Spinal cord (tissue), 10 donors: ENCODE data around the gene FAM118A. TPM values are rescaled to one million over a fixed set of nuclear protein-coding genes. Genes with fewer than 3 reads are reported as not detected.
"Not testable (repeated sequence)": the region's sequence is repeated elsewhere in the genome, so short reads cannot be mapped to it uniquely, and the experiment has no call there.

Experiments used
- DNase-seq, 6 donors: peaks; one replicate each; pipeline versions ENCODE4 v3.0.0 to v3.0.0-alpha.2; 2013 to 2015; ENCODE audit warnings: low spot score in 6 of 6, low read depth in 4 of 6
- H3K27ac ChIP-seq: one replicate; pipeline ENCODE4 v1.5.1; 2013; ENCODE audit warnings: low read depth, low read length, control low read depth
- H3K27me3 ChIP-seq: one replicate; pipeline ENCODE4 v1.6.1; 2013; ENCODE audit warnings: low read length; ENCODE audit not compliant: control insufficient read depth, insufficient read depth
- H3K36me3 ChIP-seq: one replicate; pipeline ENCODE4 v1.6.1; 2013; ENCODE audit warnings: low read length; ENCODE audit not compliant: control insufficient read depth, insufficient read depth
- H3K4me1 ChIP-seq: one replicate; pipeline ENCODE4 v1.6.1; 2013; ENCODE audit warnings: low read length; ENCODE audit not compliant: control insufficient read depth, insufficient read depth
- H3K4me3 ChIP-seq: one replicate; pipeline ENCODE4 v1.5.1; 2013; ENCODE audit warnings: low read depth, low read length, control low read depth
- H3K9me3 ChIP-seq: one replicate; pipeline ENCODE4 v1.6.1; 2013; ENCODE audit warnings: low read length; ENCODE audit not compliant: control insufficient read depth, insufficient read depth
- WGBS: methylation state at CpG from one replicate; pipeline ENCODE4 v1.1.5; 2013; ENCODE audit warnings: missing lambda C conversion rate; ENCODE audit not compliant: insufficient coverage; 5-methylcytosine and 5-hydroxymethylcytosine counted together
- polyA plus RNA-seq, 2 donors: library from polyadenylated mRNA; unstranded; fragments of 120-200 nt; gene quantifications; one replicate each; pipeline ENCODE4 v1.2.1, GENCODE V29; 2013; ENCODE audit not compliant: insufficient read length in 2 of 2
- total RNA-seq, 2 donors: library from RNA; depleted of rRNA in 1 of 2; stranded (reverse); fragments of 120-200 nt in 1 of 2; fragments of >200 nt in 1 of 2; gene quantifications; one replicate each; pipeline versions ENCODE4 v1.2.3 to v1.2.4, GENCODE V29; 2013 to 2014
- donor health status: healthy.

FAM118A gene
- total and polyA plus RNA-seq, 4 donors, result 20.5 to 56.6 (median 35.4) TPM

DNA sequence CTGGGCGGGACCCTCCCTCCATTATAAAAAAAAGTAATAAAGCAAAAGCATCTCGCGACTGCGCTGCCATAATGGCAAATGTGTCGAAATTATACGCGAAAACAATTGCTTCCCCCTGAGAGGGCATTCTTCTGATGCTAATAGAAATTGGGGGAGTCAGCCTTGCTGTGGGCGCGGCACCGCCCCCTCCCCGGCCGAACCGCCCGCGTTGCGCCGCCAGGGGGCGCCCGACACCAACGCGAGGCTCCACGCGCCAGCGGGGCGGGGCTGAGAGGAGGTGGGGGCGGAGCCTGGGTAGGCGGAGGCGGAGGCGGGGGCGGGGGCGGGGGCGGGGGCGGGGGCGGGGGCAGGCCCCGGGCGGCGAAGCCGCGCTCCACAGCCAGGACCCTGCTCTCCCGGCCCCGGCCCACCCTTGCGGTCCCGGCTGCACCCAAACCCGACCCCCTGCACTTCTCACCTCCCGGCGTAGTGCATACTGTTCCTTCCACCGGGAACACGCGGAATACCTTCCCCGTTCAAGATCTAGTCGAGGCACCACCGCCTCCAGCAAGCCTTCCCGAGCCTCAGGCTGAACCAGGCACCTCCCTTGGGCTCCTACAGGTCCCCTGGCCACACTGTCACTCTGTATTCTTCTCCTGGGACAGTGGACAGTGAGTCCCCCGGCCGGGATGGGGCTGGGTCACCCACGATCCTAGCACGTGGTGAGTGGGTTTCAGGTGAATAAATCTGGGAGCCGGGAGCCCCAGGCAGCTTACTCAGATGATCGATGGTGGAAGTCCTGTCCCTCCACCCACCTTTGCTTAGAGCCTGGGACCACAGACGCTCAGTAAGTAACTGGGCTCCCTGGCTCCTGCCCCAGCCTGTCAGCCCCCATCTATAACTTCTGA, 40.5 kb upstream of the FAM118A start:
- Histone ChIP-seq H3K4me3 (peak overlapping the region; percentile 72), H3K27me3 (peaks cover 8% of the 10 kb centered on the region), H3K27ac (peak overlapping the region; percentile 71), H3K9me3 (no peaks in the 10 kb centered on the region), H3K36me3 (no peaks in the 10 kb centered on the region), H3K4me1 (peaks cover 27% of the 10 kb centered on the region)
- peak; percentile 70 to 96 (median 83) for DNase-seq
- 2% methylated on average over 38 of the region's 60 CpGs for WGBS

DNA sequence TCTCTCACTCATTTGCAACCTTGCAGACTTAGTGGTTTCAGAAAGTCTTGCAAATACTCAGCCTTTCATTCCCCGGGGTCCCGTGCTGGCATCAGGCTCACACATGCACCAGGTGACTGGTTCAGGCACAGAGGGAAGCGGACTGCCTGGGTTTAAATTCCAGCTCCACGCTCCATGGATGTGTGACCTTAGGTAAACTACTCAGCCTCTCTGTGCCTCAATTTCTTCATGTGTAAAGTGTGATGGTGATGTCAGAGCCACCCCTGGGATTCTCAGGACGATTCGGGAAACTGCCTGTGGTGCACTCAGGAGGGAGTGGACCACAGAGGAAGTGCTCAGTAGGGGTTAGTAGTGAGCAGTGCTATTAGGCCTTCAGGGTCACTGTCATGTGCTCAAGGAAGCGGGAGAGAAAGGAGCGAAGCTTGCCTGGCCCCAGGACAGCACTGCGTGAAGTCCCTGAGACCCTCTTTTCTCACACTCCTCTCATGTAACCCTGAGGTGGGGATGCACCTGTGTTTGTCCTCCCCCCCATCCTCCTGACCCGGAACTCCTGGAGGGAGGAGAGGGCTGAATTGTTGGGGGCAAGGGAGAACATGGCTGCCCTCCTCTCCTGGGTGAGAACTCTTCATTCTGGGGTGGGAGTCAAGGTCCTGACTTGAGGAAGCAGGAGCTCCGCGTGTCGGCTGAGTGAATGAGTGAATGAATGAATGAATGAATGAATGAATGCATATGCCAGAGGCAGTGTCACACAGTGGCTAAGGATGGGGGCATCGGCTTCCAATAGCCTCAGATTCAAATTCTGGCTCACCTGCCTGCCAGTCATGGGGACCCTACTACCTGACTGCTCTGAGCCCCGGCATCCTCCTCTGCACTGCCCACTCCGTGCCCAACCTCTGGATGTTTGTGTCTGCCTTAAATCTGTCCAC, 39.4 kb upstream of the FAM118A start:
- Histone ChIP-seq H3K27ac (no peak overlapping the region), H3K4me3 (no peak overlapping the region), H3K27me3 (peaks cover 8% of the 10 kb centered on the region), H3K36me3 (no peaks in the 10 kb centered on the region), H3K9me3 (no peaks in the 10 kb centered on the region), H3K4me1 (peaks cover 27% of the 10 kb centered on the region)
- 80% methylated on average over 10 of the region's 16 CpGs for WGBS
- DNase-seq, result no peak

DNA sequence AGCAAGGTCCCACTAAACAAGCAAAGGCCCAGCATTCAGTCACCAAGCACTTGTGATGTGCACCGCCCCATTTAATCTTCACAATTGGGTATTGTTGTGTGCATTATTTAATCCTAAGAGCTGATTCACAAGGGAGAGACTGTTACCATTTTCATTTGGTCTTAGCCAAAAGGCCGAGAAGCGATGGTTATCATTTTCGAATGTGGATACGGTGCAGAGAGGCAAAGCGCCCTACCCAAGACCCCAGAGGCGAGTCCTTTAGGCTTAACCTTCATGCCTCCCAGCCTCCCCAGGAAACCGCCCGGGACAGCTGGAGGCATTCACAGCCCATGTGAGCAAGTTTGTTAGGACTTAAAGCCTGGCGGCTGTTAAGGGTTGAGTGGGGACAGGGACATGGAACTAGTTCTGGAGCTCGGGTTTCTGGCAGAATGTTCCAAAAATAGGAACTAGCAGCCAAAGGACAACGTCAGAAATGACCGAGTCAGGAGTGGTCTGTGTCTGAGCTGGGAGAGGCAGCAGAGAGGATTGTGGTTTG, 38.0 kb upstream of the FAM118A start:
- Histone ChIP-seq H3K27me3 (peaks cover 8% of the 10 kb centered on the region), H3K9me3 (no peaks in the 10 kb centered on the region), H3K36me3 (no peaks in the 10 kb centered on the region), H3K4me1 (peaks cover 27% of the 10 kb centered on the region), H3K4me3 (no peak overlapping the region), H3K27ac (no peak overlapping the region)
- peak in 2 of 6 donors; percentile 15 to 38 for DNase-seq
- 29% methylated on average over 7 of the region's 13 CpGs for WGBS

DNA sequence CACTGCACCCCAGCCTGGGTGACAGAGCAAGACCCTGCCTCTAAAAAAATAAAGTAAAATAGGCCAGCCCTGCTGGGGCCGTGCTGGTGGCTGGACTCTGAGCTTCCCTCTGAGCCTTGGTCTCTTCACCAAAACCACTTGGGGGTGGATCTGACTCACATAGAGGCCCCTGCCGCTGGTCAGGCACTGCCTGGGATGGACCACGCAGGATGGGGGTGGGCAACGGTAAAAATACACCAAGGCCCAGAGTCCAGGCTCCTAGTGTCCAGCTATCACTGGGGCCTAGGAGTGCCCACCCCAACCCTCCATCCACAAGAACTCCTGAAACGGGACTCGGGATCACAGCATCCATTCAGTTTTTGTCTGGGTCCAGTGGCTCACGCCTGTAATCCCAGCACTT, 37.2 kb upstream of the FAM118A start:
- DNase-seq, result no peak
- Histone ChIP-seq H3K27ac (no peak overlapping the region), H3K9me3 (no peaks in the 10 kb centered on the region), H3K27me3 (peaks cover 8% of the 10 kb centered on the region), H3K36me3 (no peaks in the 10 kb centered on the region), H3K4me1 (peaks cover 27% of the 10 kb centered on the region), H3K4me3 (no peak overlapping the region)
- 88% methylated on average over 7 of the region's 7 CpGs for WGBS

DNA sequence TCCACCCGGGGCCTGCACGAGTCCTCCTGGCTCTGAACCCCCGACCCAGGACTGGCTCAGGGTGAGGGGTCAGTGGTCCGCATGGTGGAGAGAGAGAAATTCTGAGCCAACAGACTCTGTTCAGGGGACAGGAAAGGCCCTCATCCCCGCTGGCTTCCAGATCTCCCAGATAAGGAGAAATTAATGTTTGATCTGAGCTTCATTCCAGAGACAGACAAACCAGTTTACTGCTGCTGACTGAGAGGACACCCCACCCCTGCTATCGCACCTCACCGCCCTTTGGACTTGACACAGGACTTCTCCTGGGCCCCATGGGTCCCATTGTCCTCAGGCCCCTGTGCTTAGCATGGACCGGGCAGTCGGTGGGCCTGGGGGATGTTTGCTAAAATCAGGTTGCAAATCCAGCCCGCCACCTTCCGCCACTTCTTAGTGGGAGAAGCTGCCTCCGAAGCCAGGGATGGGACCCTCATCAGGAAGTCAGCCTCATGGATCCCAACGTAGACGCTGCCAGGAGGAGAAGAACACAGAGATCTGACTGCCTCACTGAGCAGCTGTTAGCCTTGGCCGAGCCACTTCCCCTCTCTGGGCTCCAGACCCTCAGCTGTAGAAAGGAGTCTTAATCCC, 36.2 kb upstream of the FAM118A start:
- Histone ChIP-seq H3K4me1 (peaks cover 27% of the 10 kb centered on the region), H3K4me3 (no peak overlapping the region), H3K27me3 (peaks cover 8% of the 10 kb centered on the region), H3K9me3 (no peaks in the 10 kb centered on the region), H3K36me3 (no peaks in the 10 kb centered on the region), H3K27ac (no peak overlapping the region)
- WGBS, result 83% methylated on average over 15 of the region's 15 CpGs
- no peak for DNase-seq

DNA sequence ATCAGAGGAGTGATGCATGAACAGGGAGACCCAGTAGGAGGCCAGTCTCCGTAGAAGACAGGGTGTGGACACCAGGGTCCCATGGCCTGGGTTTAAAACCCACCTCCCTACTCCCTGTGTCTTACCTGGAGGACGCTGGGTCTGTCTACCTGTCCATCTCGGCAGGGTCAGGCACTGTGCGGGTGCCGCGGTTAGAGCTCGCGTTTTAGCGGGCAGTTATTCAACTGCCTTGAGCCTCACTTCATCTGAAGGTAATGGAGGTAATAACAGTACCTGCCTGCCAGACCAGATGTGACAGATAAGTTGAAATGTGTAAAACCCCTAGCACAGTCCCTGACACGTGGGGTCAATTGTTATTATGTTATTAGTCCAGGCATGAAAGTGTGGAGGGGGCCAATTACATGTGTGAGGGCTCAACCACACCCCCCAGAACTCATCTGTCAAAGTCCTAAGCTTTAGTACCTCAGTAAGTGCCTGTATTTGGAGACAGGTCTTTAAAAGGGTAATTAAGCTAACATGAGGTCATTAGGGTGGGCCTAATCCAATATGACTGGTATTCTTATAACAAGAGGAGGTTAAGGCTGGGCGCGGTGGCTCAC, 33.1 kb upstream of the FAM118A start:
- no peak overlapping the region for H3K4me3 ChIP-seq
- H3K36me3 ChIP-seq, result no peaks in the 10 kb centered on the region
- H3K9me3 ChIP-seq, result no peaks in the 10 kb centered on the region
- DNase-seq, result no peak
- no peaks in the 10 kb centered on the region for H3K27me3 ChIP-seq
- peaks cover 19% of the 10 kb centered on the region for H3K4me1 ChIP-seq
- H3K27ac ChIP-seq, result no peak overlapping the region
- 85% methylated on average over 12 of the region's 12 CpGs for WGBS

DNA sequence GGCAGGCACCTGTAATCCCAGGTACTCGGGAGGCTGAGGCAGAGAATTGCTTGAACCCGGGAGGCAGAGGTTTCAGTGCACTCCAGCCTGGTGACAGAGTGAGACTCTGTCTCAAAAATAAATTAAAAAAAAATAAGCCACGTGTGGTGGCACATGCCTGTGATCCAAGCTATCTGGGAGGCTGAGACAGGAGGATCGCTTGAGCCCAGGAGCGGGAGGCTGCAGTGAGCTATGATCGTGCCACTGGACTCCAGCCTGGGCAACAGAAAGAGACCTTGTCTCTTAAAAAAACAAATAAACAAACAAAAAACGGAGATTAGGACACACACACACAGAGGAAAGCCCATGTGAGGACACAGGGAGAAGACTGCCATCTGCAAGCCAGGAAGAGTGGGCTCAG, 32.0 kb upstream of the FAM118A start:
- peaks cover 10% of the 10 kb centered on the region for H3K4me1 ChIP-seq
- H3K36me3 ChIP-seq, H3K4me3 ChIP-seq, H3K27me3 ChIP-seq, H3K27ac ChIP-seq, DNase-seq, H3K9me3 ChIP-seq: not testable (repeated sequence)
- WGBS, result 85% methylated on average over 4 of the region's 7 CpGs

DNA sequence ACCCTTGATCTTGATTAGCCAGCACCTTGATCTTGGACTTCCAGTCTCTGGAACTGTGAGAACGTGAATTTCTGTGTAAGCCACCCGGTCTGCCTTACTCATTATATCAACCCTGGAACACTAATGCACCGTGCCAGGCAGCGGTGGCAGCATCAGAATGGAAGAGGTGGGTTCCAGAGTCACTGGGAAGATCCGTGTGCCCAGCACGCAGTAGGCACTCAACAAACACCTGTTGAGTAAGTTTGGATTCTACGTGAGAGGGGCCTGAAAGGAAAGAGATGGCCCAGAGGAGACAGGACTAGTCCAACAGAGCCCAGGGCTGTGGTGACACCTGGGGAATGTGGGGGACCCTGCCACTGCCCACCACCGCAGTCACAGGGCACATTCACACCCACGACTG, 31.6 kb upstream of the FAM118A start:
- Histone ChIP-seq H3K9me3 (no peaks in the 10 kb centered on the region), H3K27me3 (no peaks in the 10 kb centered on the region), H3K4me1 (peaks cover 10% of the 10 kb centered on the region), H3K27ac (no peak overlapping the region), H3K36me3 (no peaks in the 10 kb centered on the region), H3K4me3 (no peak overlapping the region)
- 93% methylated on average over 4 of the region's 9 CpGs for WGBS
- no peak for DNase-seq

DNA sequence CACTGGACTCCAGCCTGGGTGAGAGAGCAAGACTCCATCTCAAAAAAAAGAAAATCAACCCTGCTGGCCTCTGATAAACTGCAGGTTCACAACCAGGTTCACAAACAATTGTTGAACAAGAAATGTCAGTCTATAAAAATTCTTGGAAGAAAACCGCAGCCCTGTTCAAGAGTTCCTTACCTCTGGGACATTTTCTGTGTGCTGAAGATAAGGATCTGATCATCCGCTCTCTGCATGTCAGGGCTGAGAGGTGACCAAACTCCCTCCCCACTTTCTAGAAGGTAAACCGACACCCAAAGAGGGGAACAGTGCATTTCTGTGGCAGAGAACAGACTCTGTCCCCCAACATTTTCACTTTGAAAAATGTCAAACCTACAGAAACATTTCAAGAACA, 29.1 kb upstream of the FAM118A start:
- 100% methylated on average over 2 of the region's 3 CpGs for WGBS
- Histone ChIP-seq H3K27ac (no peak overlapping the region), H3K4me3 (no peak overlapping the region), H3K9me3 (no peaks in the 10 kb centered on the region), H3K27me3 (peaks cover 8% of the 10 kb centered on the region), H3K36me3 (no peaks in the 10 kb centered on the region), H3K4me1 (peaks cover 23% of the 10 kb centered on the region)
- no peak for DNase-seq
